ENCODE results near the gene NDUFS6. TPM values are rescaled to one million over a fixed set of nuclear protein-coding genes. Genes with fewer than 3 reads are reported as not detected.

The NDUFS6 gene
- total RNA-seq, 1 donor from 2014 or later, result 69.2 TPM

DNA sequence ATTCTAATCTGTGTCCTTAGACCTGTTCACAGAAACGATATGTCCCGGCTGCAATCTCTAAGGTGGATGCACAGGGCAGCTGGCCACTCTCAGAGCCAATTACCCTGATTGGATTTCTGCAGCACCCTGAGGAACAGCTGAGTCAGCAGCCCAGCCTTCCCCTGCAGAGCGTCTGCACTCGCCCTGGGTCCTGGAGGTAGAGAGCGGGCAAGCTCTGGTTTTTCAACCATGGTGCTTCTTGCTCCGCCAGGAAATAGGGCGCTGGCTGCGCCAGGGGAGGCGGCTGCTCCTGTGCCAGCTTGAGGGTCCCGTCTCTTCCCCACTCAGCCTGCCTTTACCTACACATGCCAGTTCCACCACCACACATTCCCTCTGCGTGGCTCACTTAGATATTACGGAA, 19.2 kb downstream of the NDUFS6 start:
- TF ChIP-seq, protein P1, sequence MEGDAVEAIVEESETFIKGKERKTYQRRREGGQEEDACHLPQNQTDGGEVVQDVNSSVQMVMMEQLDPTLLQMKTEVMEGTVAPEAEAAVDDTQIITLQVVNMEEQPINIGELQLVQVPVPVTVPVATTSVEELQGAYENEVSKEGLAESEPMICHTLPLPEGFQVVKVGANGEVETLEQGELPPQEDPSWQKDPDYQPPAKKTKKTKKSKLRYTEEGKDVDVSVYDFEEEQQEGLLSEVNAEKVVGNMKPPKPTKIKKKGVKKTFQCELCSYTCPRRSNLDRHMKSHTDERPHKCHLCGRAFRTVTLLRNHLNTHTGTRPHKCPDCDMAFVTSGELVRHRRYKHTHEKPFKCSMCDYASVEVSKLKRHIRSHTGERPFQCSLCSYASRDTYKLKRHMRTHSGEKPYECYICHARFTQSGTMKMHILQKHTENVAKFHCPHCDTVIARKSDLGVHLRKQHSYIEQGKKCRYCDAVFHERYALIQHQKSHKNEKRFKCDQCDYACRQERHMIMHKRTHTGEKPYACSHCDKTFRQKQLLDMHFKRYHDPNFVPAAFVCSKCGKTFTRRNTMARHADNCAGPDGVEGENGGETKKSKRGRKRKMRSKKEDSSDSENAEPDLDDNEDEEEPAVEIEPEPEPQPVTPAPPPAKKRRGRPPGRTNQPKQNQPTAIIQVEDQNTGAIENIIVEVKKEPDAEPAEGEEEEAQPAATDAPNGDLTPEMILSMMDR (IDR thresholded peaks at IDR 0.05; ENCODE audit: insufficient read depth, low read length, poor library complexity, severe bottlenecking), result no peak
- Histone ChIP-seq H3K4me3 (ENCODE audit: low read depth, low read length) (no peak overlapping the region), H3K36me3 (ENCODE audit: control insufficient read depth, insufficient read depth, low read length) (peaks cover 2% of the 10 kb centered on the region), H3K27me3 (ENCODE audit: control insufficient read depth, insufficient read depth, low read length) (no peaks in the 10 kb centered on the region)
- no peak for DNase-seq (ENCODE audit: low read depth)

DNA sequence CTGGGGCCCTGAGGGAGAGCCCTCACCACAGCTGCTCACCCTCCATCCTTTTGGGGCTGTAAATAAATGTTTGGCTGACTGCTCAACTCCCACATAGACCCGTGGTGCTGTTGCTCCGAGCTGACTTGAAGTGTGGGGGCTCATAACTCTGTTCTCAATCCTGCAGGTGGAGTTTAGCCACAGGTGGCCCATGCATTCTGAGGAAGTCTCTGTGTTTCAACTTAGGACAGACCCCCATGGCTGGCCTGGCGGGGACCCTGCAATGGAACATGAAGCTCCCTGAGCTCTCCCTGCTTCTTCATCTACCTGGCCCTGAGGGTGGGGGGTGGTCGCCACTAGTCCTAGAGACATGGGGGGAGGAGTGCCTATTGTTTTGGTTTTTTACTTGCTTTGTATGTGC, 19.7 kb downstream of the NDUFS6 start:
- TF ChIP-seq, protein P1 (IDR thresholded peaks at IDR 0.05; ENCODE audit: insufficient read depth, low read length, poor library complexity, severe bottlenecking), result no peak
- Histone ChIP-seq H3K4me3 (ENCODE audit: low read depth, low read length) (no peak overlapping the region), H3K27me3 (ENCODE audit: control insufficient read depth, insufficient read depth, low read length) (no peaks in the 10 kb centered on the region), H3K36me3 (ENCODE audit: control insufficient read depth, insufficient read depth, low read length) (peaks cover 2% of the 10 kb centered on the region)
- no peak for DNase-seq (ENCODE audit: low read depth)

DNA sequence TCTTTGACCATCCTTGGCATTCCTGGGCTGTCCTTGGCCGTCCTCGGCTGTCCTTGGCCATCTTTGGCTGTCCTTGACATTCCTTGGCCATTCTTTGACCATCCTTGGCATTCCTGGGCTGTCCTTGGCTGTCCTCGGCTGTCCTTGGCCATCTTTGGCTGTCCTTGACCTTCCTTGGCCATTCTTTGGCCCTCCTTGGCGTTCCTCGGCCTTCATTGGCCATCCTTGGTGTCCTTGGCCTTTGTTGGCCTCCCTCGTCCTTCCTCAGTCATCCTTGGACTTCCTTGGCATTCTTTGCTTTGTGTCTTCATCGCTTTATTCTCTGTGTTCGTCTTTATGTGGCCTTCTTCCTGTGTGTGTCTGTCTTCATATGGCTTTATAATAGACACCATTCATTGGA, 20.7 kb downstream of the NDUFS6 start:
- TF ChIP-seq, protein P1 (IDR thresholded peaks at IDR 0.05; ENCODE audit: insufficient read depth, low read length, poor library complexity, severe bottlenecking), result no peak
- DNase-seq (ENCODE audit: low read depth), result no peak
- Histone ChIP-seq H3K4me3 (ENCODE audit: low read depth, low read length) (no peak overlapping the region), H3K36me3 (ENCODE audit: control insufficient read depth, insufficient read depth, low read length) (peaks cover 2% of the 10 kb centered on the region), H3K27me3 (ENCODE audit: control insufficient read depth, insufficient read depth, low read length) (no peaks in the 10 kb centered on the region)

DNA sequence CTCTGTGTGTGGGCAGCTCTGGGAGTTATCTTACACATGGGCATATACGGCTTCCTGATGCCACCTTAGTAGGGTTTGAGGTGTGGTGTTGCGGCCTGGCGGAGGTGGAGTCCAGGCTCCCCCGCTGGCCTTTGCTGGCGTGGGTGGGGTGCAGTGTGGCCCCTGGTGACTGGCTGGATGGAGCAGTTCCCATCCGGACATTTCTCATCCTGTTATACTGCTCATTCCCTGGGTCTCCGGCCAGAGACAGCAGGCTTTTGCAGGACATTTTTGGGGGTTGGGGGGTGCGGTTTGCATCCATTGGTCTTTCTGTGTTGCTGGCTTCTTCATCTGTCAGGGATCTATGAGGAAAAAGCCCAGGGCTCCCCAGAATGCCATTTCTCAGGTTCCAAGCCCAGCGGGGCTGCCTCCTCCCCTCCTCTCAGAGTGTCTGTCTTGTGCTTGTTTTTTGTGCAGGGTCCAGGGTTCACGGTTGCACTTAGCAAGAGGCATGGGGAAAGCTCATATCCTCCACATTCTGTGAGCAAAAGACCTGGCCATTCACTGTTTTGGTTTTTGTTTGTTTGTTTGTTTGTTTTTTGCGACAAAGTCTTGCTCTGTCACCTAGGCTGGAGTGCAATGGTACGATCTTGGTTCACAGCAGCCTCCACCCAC, 22.3 kb downstream of the NDUFS6 start:
- Histone ChIP-seq H3K4me3 (ENCODE audit: low read depth, low read length) (no peak overlapping the region), H3K36me3 (ENCODE audit: control insufficient read depth, insufficient read depth, low read length) (peaks cover 2% of the 10 kb centered on the region), H3K27me3 (ENCODE audit: control insufficient read depth, insufficient read depth, low read length) (no peaks in the 10 kb centered on the region)
- TF ChIP-seq, protein P1 (IDR thresholded peaks at IDR 0.05; ENCODE audit: insufficient read depth, low read length, poor library complexity, severe bottlenecking), result no peak
- no peak for DNase-seq (ENCODE audit: low read depth)

DNA sequence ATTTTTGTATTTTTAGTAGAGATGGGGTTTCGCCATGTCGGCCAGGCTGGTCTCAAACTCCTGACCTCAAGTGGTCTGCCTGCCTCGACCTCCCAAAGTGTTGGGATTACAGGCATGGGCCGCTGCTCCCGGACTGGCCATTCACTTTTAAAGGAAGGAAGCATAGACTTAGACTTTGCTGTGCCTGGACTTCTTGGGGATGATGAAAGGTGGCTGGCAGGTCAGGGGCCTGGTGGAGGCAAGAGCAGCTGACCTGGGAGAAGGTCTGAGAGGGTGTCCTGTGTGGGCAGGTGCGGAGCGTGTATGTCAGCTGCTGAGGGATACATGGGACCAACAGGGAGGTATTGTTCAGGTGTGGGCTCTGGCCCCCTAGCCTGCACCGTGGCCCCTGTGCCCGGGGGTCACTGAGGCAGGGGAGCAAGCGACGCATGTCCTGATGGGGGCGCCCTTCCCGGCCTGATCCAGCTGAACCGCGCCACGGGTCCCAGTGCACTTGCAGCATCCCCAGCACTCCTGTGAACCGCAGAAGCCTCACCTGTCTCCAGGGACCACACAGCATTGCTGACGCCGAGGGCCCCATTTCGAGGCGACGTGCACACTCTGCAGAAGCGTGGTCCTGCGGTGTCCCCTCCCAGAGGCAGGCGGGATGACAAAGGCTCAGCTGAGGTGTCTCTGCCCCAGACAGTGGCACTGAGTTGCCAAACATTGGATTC, 23.1 kb downstream of the NDUFS6 start:
- H3K36me3 ChIP-seq (ENCODE audit: control insufficient read depth, insufficient read depth, low read length), result no peaks in the 10 kb centered on the region
- TF ChIP-seq, protein P1 (IDR thresholded peaks at IDR 0.05; ENCODE audit: insufficient read depth, low read length, poor library complexity, severe bottlenecking), result no peak
- no peak overlapping the region for H3K4me3 ChIP-seq (ENCODE audit: low read depth, low read length)
- no peak for DNase-seq (ENCODE audit: low read depth)
- H3K27me3 ChIP-seq (ENCODE audit: control insufficient read depth, insufficient read depth, low read length), result no peaks in the 10 kb centered on the region
